ENCODE results near the gene HAPSTR1. TPM values are rescaled to one million over a fixed set of nuclear protein-coding genes. Genes with fewer than 3 reads are reported as not detected.

The HAPSTR1 gene
- total RNA-seq, 1 experiment from 2014 or later: 88.9 TPM

- TF ChIP-seq CTCF (IDR thresholded peaks at IDR 0.05; ENCODE audit: unreplicated experiment): no peak
- peaks cover 26% of the 10 kb centered on the region for H3K4me1 Mint-ChIP-seq (ENCODE audit: insufficient read depth, unreplicated experiment)
- no TSS peak for BruUV-seq (replicated peaks)
- H3K9me3 Mint-ChIP-seq (ENCODE audit: unreplicated experiment): no peaks in the 10 kb centered on the region
- peaks cover 91% of the 10 kb centered on the region for H3K36me3 Mint-ChIP-seq (ENCODE audit: insufficient read depth, unreplicated experiment)
- no peak for DNase-seq (ENCODE audit: unreplicated experiment)
- ChIA-PET POLR2A (no interaction called here), CTCF (interaction anchor here (0.6 to 1.7 kb wide), 3 partner anchors 15 to 551 kb away, joined by 3 to 4 read pairs (median 3); no protein-coding TSS in a partner anchor)
- H3K27ac Mint-ChIP-seq (ENCODE audit: low read depth, unreplicated experiment): peak overlapping the region; percentile 43
- no peak overlapping the region for H3K4me3 Mint-ChIP-seq (ENCODE audit: unreplicated experiment)
- intact Hi-C loops (cut with micrococcal nuclease): loop anchor here (10.0 kb wide), 1 partner anchor 142 kb away; the partner anchor contains the start of gene USP7
- H3K27me3 Mint-ChIP-seq (ENCODE audit: insufficient read depth, unreplicated experiment): no peaks in the 10 kb centered on the region
Observed at GRCh38 chr16:9107025-9107970, 15.9 kb downstream of the HAPSTR1 start.

- Mint-ChIP-seq H3K9me3 (ENCODE audit: unreplicated experiment) (no peaks in the 10 kb centered on the region), H3K27me3 (ENCODE audit: insufficient read depth, unreplicated experiment) (no peaks in the 10 kb centered on the region), H3K4me3 (ENCODE audit: unreplicated experiment) (no peak overlapping the region), H3K27ac (ENCODE audit: low read depth, unreplicated experiment) (no peak overlapping the region), H3K4me1 (ENCODE audit: insufficient read depth, unreplicated experiment) (peaks cover 41% of the 10 kb centered on the region), H3K36me3 (ENCODE audit: insufficient read depth, unreplicated experiment) (peaks cover 88% of the 10 kb centered on the region)
- BruUV-seq (replicated peaks): no TSS peak
- DNase-seq (ENCODE audit: unreplicated experiment): no peak
- CTCF ChIA-PET: interaction anchor here (0.6 kb wide), 1 partner anchor 537 kb away, joined by 3 read pairs; no protein-coding TSS in a partner anchor
- intact Hi-C loops (cut with micrococcal nuclease): loop anchor here (10.0 kb wide), 1 partner anchor 144 kb away; the partner anchor contains the start of gene USP7
- POLR2A ChIA-PET: interaction anchor here (2.5 kb wide), 1 partner anchor 7 kb away, joined by 11 read pairs; no protein-coding TSS in a partner anchor
- TF ChIP-seq CTCF (IDR thresholded peaks at IDR 0.05; ENCODE audit: unreplicated experiment): no peak
Observed at GRCh38 chr16:9109255-9109654, 17.8 kb downstream of the HAPSTR1 start.

GRCh38 chr16:9112166-9112843, 20.9 kb downstream of the HAPSTR1 start:
- CTCF ChIA-PET: no interaction called here
- peaks cover 78% of the 10 kb centered on the region for H3K36me3 Mint-ChIP-seq (ENCODE audit: insufficient read depth, unreplicated experiment)
- no peak for TF ChIP-seq CTCF (IDR thresholded peaks at IDR 0.05; ENCODE audit: unreplicated experiment)
- BruUV-seq (replicated peaks): no TSS peak
- peaks cover 35% of the 10 kb centered on the region for H3K4me1 Mint-ChIP-seq (ENCODE audit: insufficient read depth, unreplicated experiment)
- H3K4me3 Mint-ChIP-seq (ENCODE audit: unreplicated experiment): no peak overlapping the region
- H3K27ac Mint-ChIP-seq (ENCODE audit: low read depth, unreplicated experiment): peak overlapping the region; percentile 64
- H3K9me3 Mint-ChIP-seq (ENCODE audit: unreplicated experiment): no peaks in the 10 kb centered on the region
- POLR2A ChIA-PET: interaction anchor here (4.3 kb wide), 1 partner anchor 10 kb away, joined by 16 read pairs; no protein-coding TSS in a partner anchor
- no peak for DNase-seq (ENCODE audit: unreplicated experiment)
- intact Hi-C loops (cut with micrococcal nuclease): no loop called here
- no peaks in the 10 kb centered on the region for H3K27me3 Mint-ChIP-seq (ENCODE audit: insufficient read depth, unreplicated experiment)

GRCh38 chr16:9112844-9113186, 21.4 kb downstream of the HAPSTR1 start:
- Mint-ChIP-seq H3K27me3 (ENCODE audit: insufficient read depth, unreplicated experiment) (no peaks in the 10 kb centered on the region), H3K27ac (ENCODE audit: low read depth, unreplicated experiment) (peak overlapping the region; percentile 64), H3K36me3 (ENCODE audit: insufficient read depth, unreplicated experiment) (peaks cover 78% of the 10 kb centered on the region), H3K4me3 (ENCODE audit: unreplicated experiment) (no peak overlapping the region), H3K4me1 (ENCODE audit: insufficient read depth, unreplicated experiment) (peaks cover 35% of the 10 kb centered on the region), H3K9me3 (ENCODE audit: unreplicated experiment) (no peaks in the 10 kb centered on the region)
- BruUV-seq (replicated peaks): no TSS peak
- CTCF ChIA-PET: no interaction called here
- no peak for DNase-seq (ENCODE audit: unreplicated experiment)
- no peak for TF ChIP-seq CTCF (IDR thresholded peaks at IDR 0.05; ENCODE audit: unreplicated experiment)
- POLR2A ChIA-PET: interaction anchor here (1.0 to 4.3 kb wide), 2 partner anchors 10 to 14 kb away, joined by 3 to 16 read pairs; no protein-coding TSS in a partner anchor
- intact Hi-C loops (cut with micrococcal nuclease): no loop called here
